Smooth muscle cell (in vitro differentiated cells): ENCODE data around the gene RPRD1B. TPM values are rescaled to one million over a fixed set of nuclear protein-coding genes. Genes with fewer than 3 reads are reported as not detected.

ENCODE experiments used
- DNase-seq: peaks from one replicate; lab custom pipeline; 2025; ENCODE audit not compliant: unreplicated experiment; lab: John Stamatoyannopoulos, UW
- H2AFZ ChIP-seq: fragments of 200-600 bp; sonication (generic); 2 replicates; pipeline ENCODE4 v1.6.0; 2016; ENCODE audit warnings: antibody characterized with exemption, low read depth, mild to moderate bottlenecking
- H3F3A ChIP-seq: fragments of 200-600 bp; sonication (generic); 2 replicates; pipeline ENCODE4 v1.6.0; 2017; ENCODE audit warnings: antibody characterized with exemption, low read depth
- H3K27ac ChIP-seq: fragments of 200-600 bp; sonication (generic); 2 replicates; pipeline ENCODE4 v1.5.1; 2016; ENCODE audit warnings: low read depth, mild to moderate bottlenecking
- H3K27me3 ChIP-seq: fragments of 200-600 bp; sonication (generic); 2 replicates; pipeline ENCODE4 v1.6.1; 2016; ENCODE audit warnings: low read depth, mild to moderate bottlenecking
- H3K36me3 ChIP-seq: fragments of 200-600 bp; sonication (generic); 2 replicates; pipeline ENCODE4 v1.5.1; 2016; ENCODE audit warnings: low read depth
- H3K4me1 ChIP-seq: fragments of 200-600 bp; sonication (generic); 2 replicates; pipeline ENCODE4 v1.5.1; 2016; ENCODE audit warnings: low read depth
- H3K4me2 ChIP-seq: fragments of 200-600 bp; sonication (generic); 2 replicates; pipeline ENCODE4 v1.6.0; 2016; ENCODE audit warnings: mild to moderate bottlenecking
- H3K4me3 ChIP-seq: fragments of 200-600 bp; sonication (generic); 2 replicates; pipeline ENCODE4 v1.5.1; 2016; ENCODE audit warnings: mild to moderate bottlenecking
- H3K79me2 ChIP-seq: fragments of 200-600 bp; sonication (generic); 2 replicates; pipeline ENCODE4 v1.6.0; 2016; ENCODE audit warnings: low read depth, mild to moderate bottlenecking
- H3K9ac ChIP-seq: fragments of 200-600 bp; sonication (generic); 2 replicates; pipeline ENCODE4 v1.6.0; 2016; ENCODE audit warnings: low read depth
- H3K9me3 ChIP-seq: fragments of 200-600 bp; sonication (generic); replicated peaks from 2 replicates; pipeline ENCODE4 v1.5.1; 2016; ENCODE audit warnings: low read depth
- H4K20me1 ChIP-seq: fragments of 200-600 bp; sonication (generic); 2 replicates; pipeline ENCODE4 v1.6.0; 2016; ENCODE audit warnings: low read depth
- WGBS: methylation state at CpG from one replicate; pipeline ENCODE4 v1.1.7; 2016; ENCODE audit warnings: low lambda C conversion rate; 5-methylcytosine and 5-hydroxymethylcytosine counted together
- polyA plus RNA-seq: library from polyadenylated mRNA; unstranded; fragments of >200 nt; fragmentation: Nextera tagmentation; extraction: Ambion mirVana; gene quantifications from 2 replicates; pipeline ENCODE4 v1.2.1, GENCODE V29; 2016
- total RNA-seq: library from RNA; depleted of rRNA; stranded (reverse); fragments of >200 nt; gene quantifications from 2 replicates; pipeline ENCODE4 v1.2.3, GENCODE V29; 2014
- TF ChIP-seq, protein P1 (sequence below): fragments of 200-600 bp; sonication (generic); IDR thresholded peaks from 2 replicates; pipeline ENCODE4 v1.5.1; 2017; ENCODE audit warnings: borderline replicate concordance, mild to moderate bottlenecking, antibody characterized with exemption; ENCODE audit not compliant: insufficient read depth, poor library complexity, severe bottlenecking

The RPRD1B gene
- total and polyA plus RNA-seq, 2 experiments from 2014 or later: 13.5 to 59.1 TPM

DNA sequence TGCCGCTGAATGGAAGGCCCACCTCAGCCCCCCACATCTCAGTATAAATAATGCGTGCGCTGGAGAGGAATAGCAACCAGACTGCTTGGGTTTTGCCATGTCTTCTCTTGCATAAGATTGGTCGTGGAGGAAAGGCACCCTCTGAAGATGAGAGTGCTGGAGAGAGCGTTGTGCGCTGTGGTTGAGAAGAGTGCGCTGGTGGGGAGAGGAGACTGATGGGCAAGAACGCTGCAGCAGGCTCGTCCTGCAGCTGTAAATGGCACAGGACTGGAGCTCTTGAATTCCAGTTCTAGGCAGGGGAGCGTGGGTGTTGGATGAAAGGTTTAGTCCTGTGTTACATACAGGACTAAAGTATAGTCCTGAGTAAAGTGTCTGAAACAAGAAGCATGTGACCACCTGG lies 51.5 kb downstream of the RPRD1B start:
- Histone ChIP-seq H3K36me3 (no peaks in the 10 kb centered on the region), H3K27me3 (no peaks in the 10 kb centered on the region), H3K27ac (peak overlapping the region; percentile 94), H3K9ac (peak overlapping the region; percentile 83), H3K4me3 (no peak overlapping the region), H3K79me2 (peaks cover 11% of the 10 kb centered on the region), H3F3A (peaks cover 25% of the 10 kb centered on the region), H3K4me1 (peaks cover 24% of the 10 kb centered on the region), H3K4me2 (peak overlapping the region; percentile 62), H3K9me3 (no peaks in the 10 kb centered on the region), H4K20me1 (peaks cover 3% of the 10 kb centered on the region), H2AFZ (no peak overlapping the region)
- 89% methylated on average over 10 of the region's 10 CpGs for WGBS
- TF ChIP-seq, protein P1, sequence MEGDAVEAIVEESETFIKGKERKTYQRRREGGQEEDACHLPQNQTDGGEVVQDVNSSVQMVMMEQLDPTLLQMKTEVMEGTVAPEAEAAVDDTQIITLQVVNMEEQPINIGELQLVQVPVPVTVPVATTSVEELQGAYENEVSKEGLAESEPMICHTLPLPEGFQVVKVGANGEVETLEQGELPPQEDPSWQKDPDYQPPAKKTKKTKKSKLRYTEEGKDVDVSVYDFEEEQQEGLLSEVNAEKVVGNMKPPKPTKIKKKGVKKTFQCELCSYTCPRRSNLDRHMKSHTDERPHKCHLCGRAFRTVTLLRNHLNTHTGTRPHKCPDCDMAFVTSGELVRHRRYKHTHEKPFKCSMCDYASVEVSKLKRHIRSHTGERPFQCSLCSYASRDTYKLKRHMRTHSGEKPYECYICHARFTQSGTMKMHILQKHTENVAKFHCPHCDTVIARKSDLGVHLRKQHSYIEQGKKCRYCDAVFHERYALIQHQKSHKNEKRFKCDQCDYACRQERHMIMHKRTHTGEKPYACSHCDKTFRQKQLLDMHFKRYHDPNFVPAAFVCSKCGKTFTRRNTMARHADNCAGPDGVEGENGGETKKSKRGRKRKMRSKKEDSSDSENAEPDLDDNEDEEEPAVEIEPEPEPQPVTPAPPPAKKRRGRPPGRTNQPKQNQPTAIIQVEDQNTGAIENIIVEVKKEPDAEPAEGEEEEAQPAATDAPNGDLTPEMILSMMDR: no peak
- DNase-seq: no peak

DNA sequence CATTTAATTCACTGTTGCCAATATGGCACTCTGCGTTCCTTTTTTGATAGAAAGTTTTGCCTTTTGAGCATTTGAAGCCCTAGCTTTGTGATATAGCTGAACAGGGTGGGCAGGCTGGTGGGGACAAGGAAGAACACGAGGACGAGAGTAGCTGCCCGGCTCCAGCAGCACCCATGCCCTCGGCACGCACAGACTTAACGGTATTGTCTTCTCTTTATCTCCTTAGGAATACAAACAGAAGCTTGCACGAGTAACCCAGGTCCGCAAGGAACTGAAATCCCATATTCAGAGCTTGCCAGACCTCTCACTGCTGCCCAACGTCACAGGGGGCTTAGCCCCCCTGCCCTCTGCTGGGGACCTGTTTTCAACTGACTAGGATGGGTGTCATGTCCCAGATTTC lies 56.0 kb downstream of the RPRD1B start:
- no peak overlapping the region for H3K4me3 ChIP-seq
- H2AFZ ChIP-seq: no peak overlapping the region
- H3K4me2 ChIP-seq: no peak overlapping the region
- no peaks in the 10 kb centered on the region for H3K9me3 ChIP-seq
- DNase-seq: no peak
- peaks cover 8% of the 10 kb centered on the region for H3K4me1 ChIP-seq
- 94% methylated on average over 10 of the region's 10 CpGs for whole genome bisulfite sequencing
- H3K27ac ChIP-seq: no peak overlapping the region
- no peaks in the 10 kb centered on the region for H3K27me3 ChIP-seq
- no peaks in the 10 kb centered on the region for H3K36me3 ChIP-seq
- H4K20me1 ChIP-seq: peaks cover 3% of the 10 kb centered on the region
- H3F3A ChIP-seq: peaks cover under 1% of the 10 kb centered on the region
- no peak overlapping the region for H3K9ac ChIP-seq
- H3K79me2 ChIP-seq: no peaks in the 10 kb centered on the region
- TF ChIP-seq, protein P1: no peak

DNA sequence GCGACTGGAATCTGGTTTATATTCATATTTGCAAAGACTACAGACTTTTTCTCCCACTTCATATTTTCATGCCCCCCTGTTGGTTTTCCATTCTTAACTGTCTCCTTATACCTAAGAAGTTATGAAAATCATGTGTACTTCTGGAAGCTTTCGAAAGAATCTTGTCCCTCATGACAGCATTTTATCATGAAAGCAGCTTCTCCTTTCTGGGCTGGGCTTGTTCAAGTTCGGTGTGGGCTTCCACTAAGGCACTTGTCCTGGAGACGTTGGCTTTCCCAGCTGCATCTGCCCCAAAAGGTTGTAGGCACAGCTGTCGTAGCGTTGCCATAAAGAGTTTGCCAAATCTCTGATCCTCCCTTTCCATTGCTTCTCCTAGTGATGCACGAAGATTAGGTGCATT lies 56.5 kb downstream of the RPRD1B start:
- Histone ChIP-seq H4K20me1 (no peaks in the 10 kb centered on the region), H3K36me3 (no peaks in the 10 kb centered on the region), H3F3A (no peaks in the 10 kb centered on the region), H3K9me3 (no peaks in the 10 kb centered on the region), H3K4me1 (peaks cover 3% of the 10 kb centered on the region), H3K27ac (no peak overlapping the region), H3K9ac (no peak overlapping the region), H3K4me3 (no peak overlapping the region), H2AFZ (no peak overlapping the region), H3K4me2 (no peak overlapping the region), H3K27me3 (no peaks in the 10 kb centered on the region), H3K79me2 (no peaks in the 10 kb centered on the region)
- TF ChIP-seq, protein P1: no peak
- DNase-seq: no peak
- WGBS: 95% methylated on average over 7 of the region's 7 CpGs

DNA sequence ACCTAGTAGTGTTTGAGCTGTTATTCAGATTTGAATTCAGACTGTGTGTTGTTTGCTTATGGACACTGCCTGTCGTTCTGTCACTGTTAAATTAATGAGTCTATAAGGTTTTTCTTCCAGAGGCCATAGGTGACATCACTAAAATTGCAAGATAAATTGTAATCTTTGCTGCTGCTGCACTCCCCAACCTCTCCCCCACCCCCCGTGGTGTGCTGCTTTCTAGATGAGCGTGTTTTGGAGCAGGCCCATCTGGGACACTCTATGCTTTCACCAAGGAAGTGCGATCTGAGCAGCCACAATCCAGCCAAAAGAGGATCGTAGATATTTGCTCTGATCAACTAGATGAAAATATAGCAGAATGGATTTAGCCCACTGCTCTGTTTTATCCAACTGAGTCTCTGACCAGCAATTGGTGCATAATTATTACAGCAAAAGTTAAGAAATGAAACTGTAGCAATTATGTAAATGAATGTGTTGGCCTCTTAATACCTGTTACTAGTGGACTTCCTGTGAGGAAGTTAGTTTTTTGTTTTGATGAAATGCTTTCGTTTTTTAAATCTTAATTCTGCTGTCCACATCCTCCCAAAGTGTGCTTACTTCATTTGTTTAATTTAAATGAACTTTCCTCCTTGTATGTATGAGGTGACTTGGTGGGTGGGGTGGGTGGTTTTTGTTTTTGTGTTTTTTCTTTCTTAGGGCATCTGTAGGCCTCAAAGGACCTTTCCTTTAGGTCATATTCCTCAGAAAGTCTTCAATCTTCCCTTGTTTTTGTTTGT lies 58.1 kb downstream of the RPRD1B start:
- Histone ChIP-seq H3K4me2 (no peak overlapping the region), H3K9me3 (no peaks in the 10 kb centered on the region), H3K36me3 (no peaks in the 10 kb centered on the region), H2AFZ (no peak overlapping the region), H3K79me2 (no peaks in the 10 kb centered on the region), H3K4me3 (no peak overlapping the region), H4K20me1 (no peaks in the 10 kb centered on the region), H3K27me3 (no peaks in the 10 kb centered on the region), H3F3A (no peaks in the 10 kb centered on the region), H3K27ac (peak overlapping the region; percentile 25), H3K4me1 (no peaks in the 10 kb centered on the region), H3K9ac (no peak overlapping the region)
- 83% methylated on average over 6 of the region's 6 CpGs for WGBS
- DNase-seq: no peak
- TF ChIP-seq, protein P1: no peak
